HUES6 (cell line): ENCODE results near the gene CACHD1.

Source experiments
- H3K27ac ChIP-seq: 2 replicates; pipeline ENCODE4 v1.7.0; 2013; ENCODE audit warnings: low read depth, mild to moderate bottlenecking, low read length, inconsistent platforms
- H3K27me3 ChIP-seq: 2 replicates; pipeline ENCODE4 v1.6.1; 2013; ENCODE audit warnings: low read length; ENCODE audit not compliant: control insufficient read depth, insufficient read depth
- H3K36me3 ChIP-seq: 2 replicates; pipeline ENCODE4 v1.6.1; 2013; ENCODE audit warnings: low read length; ENCODE audit not compliant: control insufficient read depth, insufficient read depth
- H3K4me1 ChIP-seq: 2 replicates; pipeline ENCODE4 v1.6.1; 2013; ENCODE audit warnings: low read length; ENCODE audit not compliant: control insufficient read depth, insufficient read depth
- H3K4me3 ChIP-seq: 2 replicates; pipeline ENCODE4 v1.5.1; 2013; ENCODE audit warnings: low read depth, low read length
- H3K9ac ChIP-seq: one replicate; pipeline ENCODE4 v1.6.1; 2013; ENCODE audit warnings: mild to moderate bottlenecking, low read length
- H3K9me3 ChIP-seq: 2 replicates; pipeline ENCODE4 v1.6.1; 2013; ENCODE audit warnings: low read depth, low read length; ENCODE audit not compliant: control insufficient read depth, insufficient read depth

Gene CACHD1

GRCh38 chr1:64523413-64524337 is 53.7 kb downstream of the CACHD1 start:
- peaks cover 66% of the 10 kb centered on the region for H3K4me1 ChIP-seq
- H3K36me3 ChIP-seq, result no peaks in the 10 kb centered on the region

GRCh38 chr1:64524614-64525013 is 54.7 kb downstream of the CACHD1 start:
- Histone ChIP-seq H3K27ac (no peak overlapping the region), H3K4me1 (peaks cover 57% of the 10 kb centered on the region), H3K36me3 (no peaks in the 10 kb centered on the region), H3K9ac (no peak overlapping the region), H3K9me3 (no peaks in the 10 kb centered on the region), H3K4me3 (no peak overlapping the region), H3K27me3 (no peaks in the 10 kb centered on the region)

More at GRCh38 chr1:64523413-64524337, 53.7 kb downstream of the CACHD1 start:
- no peak overlapping the region for H3K4me3 ChIP-seq
- no peak overlapping the region for H3K9ac ChIP-seq
- H3K9me3 ChIP-seq, result no peaks in the 10 kb centered on the region
- H3K27me3 ChIP-seq, result no peaks in the 10 kb centered on the region
- no peak overlapping the region for H3K27ac ChIP-seq

GRCh38 chr1:64525116-64525686 is 55.3 kb downstream of the CACHD1 start:
- H3K36me3 ChIP-seq, result no peaks in the 10 kb centered on the region
- peaks cover 51% of the 10 kb centered on the region for H3K4me1 ChIP-seq
- H3K9ac ChIP-seq, result no peak overlapping the region
- H3K4me3 ChIP-seq, result no peak overlapping the region
- no peaks in the 10 kb centered on the region for H3K27me3 ChIP-seq
- H3K27ac ChIP-seq, result no peak overlapping the region
- no peaks in the 10 kb centered on the region for H3K9me3 ChIP-seq

GRCh38 chr1:64526312-64526711 is 56.4 kb downstream of the CACHD1 start:
- H3K4me1 ChIP-seq, result peaks cover 45% of the 10 kb centered on the region
- no peak overlapping the region for H3K27ac ChIP-seq
- H3K4me3 ChIP-seq, result no peak overlapping the region
- H3K36me3 ChIP-seq, result no peaks in the 10 kb centered on the region
- no peaks in the 10 kb centered on the region for H3K27me3 ChIP-seq
- H3K9me3 ChIP-seq, result no peaks in the 10 kb centered on the region
- no peak overlapping the region for H3K9ac ChIP-seq

- Histone ChIP-seq H3K36me3 (peaks cover under 1% of the 10 kb centered on the region; the same call in 1 of the 2 replicates), H3K27me3 (no peaks in the 10 kb centered on the region), H3K9ac (no peak overlapping the region), H3K9me3 (no peaks in the 10 kb centered on the region), H3K4me1 (peaks cover 52% of the 10 kb centered on the region), H3K27ac (no peak overlapping the region), H3K4me3 (no peak overlapping the region)
Measured at GRCh38 chr1:64527165-64527564, 57.2 kb downstream of the CACHD1 start.

- no peaks in the 10 kb centered on the region for H3K27me3 ChIP-seq
- H3K36me3 ChIP-seq, result peaks cover 3% of the 10 kb centered on the region; the same call in 1 of the 2 replicates
- no peak overlapping the region for H3K27ac ChIP-seq
- H3K4me3 ChIP-seq, result no peak overlapping the region
- peaks cover 49% of the 10 kb centered on the region for H3K4me1 ChIP-seq
- no peak overlapping the region for H3K9ac ChIP-seq
- no peaks in the 10 kb centered on the region for H3K9me3 ChIP-seq
Measured at GRCh38 chr1:64527786-64528185, 57.9 kb downstream of the CACHD1 start.

- no peak overlapping the region for H3K9ac ChIP-seq
- H3K4me1 ChIP-seq, result peaks cover 36% of the 10 kb centered on the region
- H3K27ac ChIP-seq, result no peak overlapping the region
- no peak overlapping the region for H3K4me3 ChIP-seq
- peaks cover 3% of the 10 kb centered on the region; the same call in 1 of the 2 replicates for H3K9me3 ChIP-seq
- H3K36me3 ChIP-seq, result peaks cover 7% of the 10 kb centered on the region
- no peaks in the 10 kb centered on the region for H3K27me3 ChIP-seq
Measured at GRCh38 chr1:64530969-64531692, 61.2 kb downstream of the CACHD1 start.

- Histone ChIP-seq H3K9me3 (peaks cover 3% of the 10 kb centered on the region; the same call in 1 of the 2 replicates), H3K27me3 (no peaks in the 10 kb centered on the region), H3K4me3 (no peak overlapping the region), H3K4me1 (peaks cover 37% of the 10 kb centered on the region), H3K27ac (no peak overlapping the region), H3K9ac (no peak overlapping the region), H3K36me3 (peaks cover 7% of the 10 kb centered on the region)
Measured at GRCh38 chr1:64532646-64533045, 62.7 kb downstream of the CACHD1 start.

- no peak overlapping the region for H3K27ac ChIP-seq
- peaks cover 3% of the 10 kb centered on the region; the same call in 1 of the 2 replicates for H3K9me3 ChIP-seq
- peaks cover 7% of the 10 kb centered on the region for H3K36me3 ChIP-seq
- H3K4me3 ChIP-seq, result no peak overlapping the region
- H3K9ac ChIP-seq, result no peak overlapping the region
- no peaks in the 10 kb centered on the region for H3K27me3 ChIP-seq
- peaks cover 64% of the 10 kb centered on the region for H3K4me1 ChIP-seq
Measured at GRCh38 chr1:64535938-64536835, 66.3 kb downstream of the CACHD1 start.

- H3K36me3 ChIP-seq, result peaks cover 7% of the 10 kb centered on the region
- H3K27me3 ChIP-seq, result no peaks in the 10 kb centered on the region
- no peak overlapping the region for H3K4me3 ChIP-seq
- no peak overlapping the region for H3K27ac ChIP-seq
- H3K4me1 ChIP-seq, result peaks cover 58% of the 10 kb centered on the region
- no peak overlapping the region for H3K9ac ChIP-seq
- H3K9me3 ChIP-seq, result peaks cover 3% of the 10 kb centered on the region; the same call in 1 of the 2 replicates
Measured at GRCh38 chr1:64536836-64537490, 67.0 kb downstream of the CACHD1 start.
